ENCODE results near the gene POLH. TPM values are rescaled to one million over a fixed set of nuclear protein-coding genes. Genes with fewer than 3 reads are reported as not detected.
A peak's percentile ranks its signal among the peaks of the same experiment; 100 is the strongest.
"Not testable (repeated sequence)": the region's sequence is repeated elsewhere in the genome, so short reads cannot be mapped to it uniquely, and the experiment has no call there.

The POLH gene
- total RNA-seq, 1 donor from 2014 or later, result 23.3 TPM

- intact Hi-C loops (cut with micrococcal nuclease), result no loop called here
- H3K4me3 Mint-ChIP-seq, result no peak overlapping the region
- peaks cover 8% of the 10 kb centered on the region for H3K4me1 Mint-ChIP-seq
- ChIA-PET POLR2A (no interaction called here), CTCF (no interaction called here)
- no peaks in the 10 kb centered on the region for H3K9me3 Mint-ChIP-seq
- H3K27ac Mint-ChIP-seq, result no peak overlapping the region
- H3K27me3 Mint-ChIP-seq, result no peaks in the 10 kb centered on the region
- DNase-seq, result no peak
- peaks cover 66% of the 10 kb centered on the region for H3K36me3 Mint-ChIP-seq (ENCODE audit: low read depth)
- no peak for ATAC-seq (ENCODE audit: low read depth)
- no peak for TF ChIP-seq CTCF (IDR thresholded peaks at IDR 0.05)
Measured at GRCh38 chr6:43544461-43544860, 31.5 kb upstream of the POLH start.

GRCh38 chr6:43547222-43547621 lies 28.8 kb upstream of the POLH start:
- no peaks in the 10 kb centered on the region for H3K9me3 Mint-ChIP-seq
- intact Hi-C loops (cut with micrococcal nuclease), result no loop called here
- peaks cover 2% of the 10 kb centered on the region for H3K4me1 Mint-ChIP-seq
- H3K27me3 Mint-ChIP-seq, result no peaks in the 10 kb centered on the region
- TF ChIP-seq CTCF (IDR thresholded peaks at IDR 0.05), result no peak
- no peak overlapping the region for H3K4me3 Mint-ChIP-seq
- H3K27ac Mint-ChIP-seq, result peak overlapping the region; percentile 57
- ChIA-PET POLR2A (no interaction called here), CTCF (no interaction called here)
- peak; percentile 28 for ATAC-seq (ENCODE audit: low read depth)
- no peak for DNase-seq
- H3K36me3 Mint-ChIP-seq (ENCODE audit: low read depth), result peaks cover 78% of the 10 kb centered on the region

- H3K9me3 Mint-ChIP-seq; POLR2A ChIA-PET; CTCF ChIA-PET; ATAC-seq (ENCODE audit: low read depth); H3K27me3 Mint-ChIP-seq; DNase-seq; H3K4me1 Mint-ChIP-seq; H3K27ac Mint-ChIP-seq; H3K4me3 Mint-ChIP-seq; intact Hi-C loops (cut with micrococcal nuclease): not testable (repeated sequence)
- H3K36me3 Mint-ChIP-seq (ENCODE audit: low read depth), result peaks cover 88% of the 10 kb centered on the region
Measured at GRCh38 chr6:43557620-43558019, 18.4 kb upstream of the POLH start.

- Mint-ChIP-seq H3K36me3 (ENCODE audit: low read depth) (peaks cover 86% of the 10 kb centered on the region), H3K4me1 (no peaks in the 10 kb centered on the region), H3K9me3 (no peaks in the 10 kb centered on the region), H3K27ac (no peak overlapping the region), H3K27me3 (no peaks in the 10 kb centered on the region), H3K4me3 (no peak overlapping the region)
- TF ChIP-seq CTCF (IDR thresholded peaks at IDR 0.05), result no peak
- ChIA-PET CTCF (no interaction called here), POLR2A (interaction anchor here (0.5 kb wide), 1 partner anchor 82 kb away, joined by 3 read pairs; the partner anchor contains the start of gene TJAP1)
- DNase-seq, result no peak
- intact Hi-C loops (cut with micrococcal nuclease), result no loop called here
- ATAC-seq (ENCODE audit: low read depth), result no peak
Measured at GRCh38 chr6:43559328-43559727, 16.7 kb upstream of the POLH start.

- Mint-ChIP-seq H3K4me1 (peaks cover 10% of the 10 kb centered on the region), H3K4me3 (no peak overlapping the region), H3K27me3 (no peaks in the 10 kb centered on the region), H3K36me3 (ENCODE audit: low read depth) (peaks cover 62% of the 10 kb centered on the region), H3K27ac (no peak overlapping the region), H3K9me3 (no peaks in the 10 kb centered on the region)
- CTCF ChIA-PET, result no interaction called here
- ATAC-seq (ENCODE audit: low read depth), result no peak
- intact Hi-C loops (cut with micrococcal nuclease), result loop anchor here (10.0 kb wide), 1 partner anchor 814 kb away; the partner anchor contains the start of gene CDC5L
- POLR2A ChIA-PET, result interaction anchor here (0.6 kb wide), 1 partner anchor 249 kb away, joined by 4 read pairs; no protein-coding TSS in a partner anchor
- TF ChIP-seq CTCF (IDR thresholded peaks at IDR 0.05), result no peak
- no peak for DNase-seq
Measured at GRCh38 chr6:43570876-43571441, 5.0 kb upstream of the POLH start.

GRCh38 chr6:43572015-43572414 lies 4.0 kb upstream of the POLH start:
- no peak for DNase-seq
- H3K4me3 Mint-ChIP-seq, result no peak overlapping the region
- intact Hi-C loops (cut with micrococcal nuclease), result loop anchor here (10.0 kb wide), 1 partner anchor 813 kb away; the partner anchor contains the start of gene CDC5L
- no peak for TF ChIP-seq CTCF (IDR thresholded peaks at IDR 0.05)
- H3K27ac Mint-ChIP-seq, result no peak overlapping the region
- H3K9me3 Mint-ChIP-seq, result no peaks in the 10 kb centered on the region
- H3K4me1 Mint-ChIP-seq, result peaks cover 15% of the 10 kb centered on the region
- ChIA-PET CTCF (no interaction called here), POLR2A (interaction anchor here (0.6 kb wide), 1 partner anchor 1676 kb away, joined by 3 read pairs; no protein-coding TSS in a partner anchor)
- H3K27me3 Mint-ChIP-seq, result no peaks in the 10 kb centered on the region
- peaks cover 59% of the 10 kb centered on the region for H3K36me3 Mint-ChIP-seq (ENCODE audit: low read depth)
- ATAC-seq (ENCODE audit: low read depth), result no peak
